HepG2 (cell line): ENCODE results near the gene USP36. TPM values are rescaled to one million over a fixed set of nuclear protein-coding genes. Genes with fewer than 3 reads are reported as not detected.

ENCODE experiments used
- ATAC-seq: fragments of 200-7000 bp; cut with Tn5 transposase; 3 replicates; pipeline ENCODE4 v1.9.1; 2020; ENCODE audit warnings: mild to moderate bottlenecking, moderate library complexity
- BruUV-seq: library from RNA; stranded (reverse); fragments of 400-500 nt; replicated peaks from 2 replicates; lab custom pipeline; 2021; lab: Mats Ljungman, UMichigan
- CTCF ChIA-PET: fragments of 300-600 bp; formaldehyde crosslinking; extraction: SDS; loops from one replicate; lab custom pipeline; 2021; ENCODE audit warnings: low total read pairs, inconsistent platforms, low intra/inter-chr PET ratio; lab: Yijun Ruan, JAX
- POLR2A ChIA-PET: fragments of 350-600 bp; sonication (Branson Sonifier 250); formaldehyde crosslinking; loops from one replicate; lab custom pipeline; 2020; ENCODE audit warnings: antibody characterized with exemption, inconsistent platforms; lab: Yijun Ruan, JAX
- DNase-seq: peaks from one replicate; pipeline ENCODE4 v3.0.0-alpha.2; 2015; ENCODE audit warnings: low spot score
- FAIRE-seq: peaks from 3 replicates; lab custom pipeline; 2011; peaks lifted over from hg19 to GRCh38; lab: Jason Lieb, UNC
- H2AFZ ChIP-seq: one replicate; pipeline ENCODE4 v1.6.1; 2011; ENCODE audit warnings: low read length, inconsistent platforms
- H3K27ac ChIP-seq: fragments of 300-600 bp; 3 replicates; pipeline ENCODE4 v1.8.0; 2011; ENCODE audit warnings: mixed run types, mild to moderate bottlenecking, mixed read lengths, low read length, inconsistent platforms; ENCODE audit not compliant: insufficient read depth; ENCODE audit errors: extremely low read length
- H3K27me3 ChIP-seq, 2 experiments: fragments of 200-600 bp in 1 of 2; 2 replicates in 1 of 2; 3 replicates in 1 of 2; pipeline versions ENCODE4 v1.6.0 to v1.8.0; 2011; ENCODE audit warnings: low read length in 2 of 2, mild to moderate bottlenecking in 2 of 2, moderate library complexity in 2 of 2, inconsistent platforms in 1 of 2; ENCODE audit not compliant: insufficient read depth in 2 of 2, control insufficient read depth in 1 of 2
- H3K36me3 ChIP-seq, 2 experiments: fragments of 200-600 bp in 1 of 2; replicated peaks in 1 of 2; 2 replicates in 1 of 2; 3 replicates in 1 of 2; pipeline versions ENCODE4 v1.5.1 to v1.8.0; 2011; ENCODE audit warnings: low read length in 2 of 2, inconsistent platforms in 1 of 2; ENCODE audit not compliant: insufficient read depth in 2 of 2, control insufficient read depth in 1 of 2
- H3K4me1 ChIP-seq: 2 replicates; pipeline ENCODE4 v1.5.1; 2012; ENCODE audit warnings: low read length, inconsistent platforms; ENCODE audit not compliant: insufficient read depth
- H3K4me2 ChIP-seq: 2 replicates; pipeline ENCODE4 v1.6.0; 2011; ENCODE audit warnings: low read depth, low read length, inconsistent platforms
- H3K4me3 ChIP-seq, 3 experiments: fragments of 200-600 bp in 1 of 3; sonication (generic), shearing (Covaris generic) in 1 of 3; replicated peaks in 1 of 3; 2 replicates each; pipeline ENCODE4 v1.5.1; 2011 to 2016; ENCODE audit warnings: low read length in 3 of 3, inconsistent platforms in 2 of 3, low read depth in 2 of 3, mild to moderate bottlenecking in 2 of 3, control low read depth in 1 of 3, mixed read lengths in 1 of 3; ENCODE audit not compliant: insufficient read depth in 1 of 3
- H3K79me2 ChIP-seq: one replicate; pipeline ENCODE4 v1.6.1; 2011; ENCODE audit warnings: low read length, inconsistent platforms; ENCODE audit not compliant: insufficient read depth
- H3K9ac ChIP-seq: 2 replicates; pipeline ENCODE4 v1.6.0; 2011; ENCODE audit warnings: mild to moderate bottlenecking, low read depth, low read length, inconsistent platforms; ENCODE audit not compliant: insufficient read depth
- H3K9me3 ChIP-seq: 2 replicates; pipeline ENCODE4 v1.5.1; 2012; ENCODE audit warnings: mild to moderate bottlenecking, low read length
- H4K20me1 ChIP-seq: 2 replicates; pipeline ENCODE4 v1.6.0; 2011; ENCODE audit warnings: inconsistent platforms, mild to moderate bottlenecking, low read length, moderate library complexity; ENCODE audit not compliant: insufficient read depth
- CERS6 ChIP-seq: sonication (generic); formaldehyde crosslinking; IDR thresholded peaks from 2 replicates; pipeline ENCODE4 v1.5.0; 2020; ENCODE audit warnings: missing genetic modification reagents
- E2F2 ChIP-seq: sonication (generic); formaldehyde crosslinking; IDR thresholded peaks from 2 replicates; pipeline ENCODE4 v1.4.0; 2020; ENCODE audit warnings: missing genetic modification reagents, borderline replicate concordance
- HMG20A ChIP-seq: IDR thresholded peaks from 2 replicates; pipeline ENCODE4 v1.6.1; 2016; ENCODE audit warnings: borderline replicate concordance
- KAT8 ChIP-seq: IDR thresholded peaks from 2 replicates; pipeline ENCODE4 v1.6.1; 2016; ENCODE audit warnings: missing genetic modification reagents, missing compliant biosample characterization
- NFYC ChIP-seq: IDR thresholded peaks from 2 replicates; pipeline ENCODE4 v1.6.1; 2016; ENCODE audit warnings: missing genetic modification reagents, missing compliant biosample characterization
- NRL ChIP-seq: sonication (generic); formaldehyde crosslinking; IDR thresholded peaks from 2 replicates; pipeline ENCODE4 v1.5.0; 2020; ENCODE audit warnings: missing genetic modification reagents, mild to moderate bottlenecking, moderate library complexity, borderline replicate concordance
- SMAD1 ChIP-seq: sonication (generic); formaldehyde crosslinking; IDR thresholded peaks from 2 replicates; pipeline ENCODE4 v1.4.0; 2020; ENCODE audit warnings: missing genetic modification reagents, low read depth, mild to moderate bottlenecking, borderline replicate concordance
- SRSF9 ChIP-seq: fragments of 200-400 bp; formaldehyde crosslinking; IDR thresholded peaks from 2 replicates; pipeline ENCODE4 v1.6.1; 2018; ENCODE audit warnings: borderline replicate concordance, mild to moderate bottlenecking, low read depth, low read length; ENCODE audit not compliant: insufficient read depth, poor library complexity, severe bottlenecking
- XRCC5 ChIP-seq: fragments of 200-400 bp; formaldehyde crosslinking; optimal IDR thresholded peaks from 2 replicates; pipeline ENCODE3; 2017; ENCODE audit warnings: mild to moderate bottlenecking, low read length
- ZNF17 ChIP-seq: sonication (generic); formaldehyde crosslinking; IDR thresholded peaks from 2 replicates; pipeline ENCODE4 v1.5.0; 2020; ENCODE audit warnings: mild to moderate bottlenecking, missing genetic modification reagents
- ZNF256 ChIP-seq: sonication (generic); formaldehyde crosslinking; conservative IDR thresholded peaks from 2 replicates; pipeline ENCODE4 v1.4.0; 2020; ENCODE audit warnings: missing genetic modification reagents
- ZNF484 ChIP-seq: sonication (generic); formaldehyde crosslinking; IDR thresholded peaks from 2 replicates; pipeline ENCODE4 v1.5.1; 2020; ENCODE audit warnings: mild to moderate bottlenecking, low read depth, missing genetic modification reagents, borderline replicate concordance
- ZNF496 ChIP-seq: sonication (generic); formaldehyde crosslinking; IDR thresholded peaks from 2 replicates; pipeline ENCODE4 v1.8.1; 2023; ENCODE audit warnings: mild to moderate bottlenecking, moderate library complexity, missing genetic modification reagents; ENCODE audit not compliant: insufficient replicate concordance
- ZNF547 ChIP-seq: sonication (generic); formaldehyde crosslinking; IDR thresholded peaks from 2 replicates; pipeline ENCODE4 v1.5.1; 2020; ENCODE audit warnings: mild to moderate bottlenecking, missing genetic modification reagents
- ZNF557 ChIP-seq: sonication (generic); formaldehyde crosslinking; IDR thresholded peaks from 2 replicates; pipeline ENCODE4 v1.4.0; 2020; ENCODE audit warnings: missing genetic modification reagents
- ZNF580 ChIP-seq: IDR thresholded peaks from 2 replicates; pipeline ENCODE4 v1.6.1; 2016; ENCODE audit warnings: low read depth, borderline replicate concordance
- WGBS: methylation state at CpG from one replicate; pipeline ENCODE4 v1.1.6; 2017; ENCODE audit warnings: low lambda C conversion rate; 5-methylcytosine and 5-hydroxymethylcytosine counted together
- in situ Hi-C: cut with HindIII; loops from 2 replicates; pipeline ENCODE4 v1.10.0; 2017; ENCODE audit warnings: low pct_unique_long_range_greater_than_20kb; ENCODE audit not compliant: extremely low pct_ligation_motif_present
- intact Hi-C: fragments of 100-400 bp; cut with micrococcal nuclease; formaldehyde crosslinking; loops from one replicate; pipeline ENCODE4 v1.10.0; 2022; ENCODE audit not compliant: unreplicated experiment
- polyA plus RNA-seq, 8 experiments: library from polyadenylated mRNA; depleted of rRNA in 3 of 8; stranded (reverse) in 7 of 8; unstranded in 1 of 8; fragments of >200 nt; fragmentation: Illumina TruSeq in 4 of 8; extraction: Trizol in 4 of 8; gene quantifications; 2 replicates each; pipeline versions ENCODE4 v1.2.1 to v1.2.3, GENCODE V29; 2011 to 2016; ENCODE audit warnings: low read depth in 4 of 8, missing spikeins in 1 of 8, mixed read lengths in 1 of 8; ENCODE audit not compliant: insufficient read depth in 1 of 8
- total RNA-seq, 5 experiments: library from RNA; depleted of rRNA; stranded (reverse); fragments of >200 nt; fragmentation: Illumina TruSeq; extraction: Trizol; gene quantifications; 2 replicates each; pipeline ENCODE4 v1.2.3, GENCODE V29; 2016; ENCODE audit warnings: low read depth in 1 of 5
- TF ChIP-seq, protein P1 (sequence below): sonication (generic); formaldehyde crosslinking; IDR thresholded peaks from 2 replicates; pipeline ENCODE4 v1.8.1; 2022; ENCODE audit warnings: mild to moderate bottlenecking, missing genetic modification reagents

Gene USP36
- total and polyA plus RNA-seq, 2 of the 13 experiments (the other 11 are each of a cell fraction or from before 2014, with no cell fraction given) = 29.6 to 45.9 TPM

DNA sequence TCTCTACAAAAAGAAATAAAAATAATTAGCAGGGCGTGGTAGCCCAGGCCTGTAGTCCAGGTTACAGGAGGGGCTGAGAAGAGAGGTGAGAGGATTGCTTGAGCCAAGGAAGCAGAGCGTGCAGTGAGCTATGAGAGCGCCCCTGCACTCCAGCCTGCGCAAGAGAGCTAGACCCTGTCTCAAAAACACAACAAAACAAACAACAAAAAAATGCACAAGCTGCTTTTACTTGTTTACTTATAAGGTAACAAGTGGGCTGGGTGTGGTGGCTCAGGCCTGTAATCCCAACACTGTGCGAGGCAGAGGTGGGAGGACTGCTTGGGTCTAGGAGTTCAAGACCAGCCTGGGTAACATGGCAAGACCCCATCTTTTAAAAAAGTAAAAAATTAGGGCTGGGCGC is 60.3 kb downstream of the USP36 start (continued):
- TF ChIP-seq E2F2 (CRISPR knock-in tag) = no peak
- no peak for TF ChIP-seq SMAD1 (CRISPR knock-in tag)

GRCh38 chr17:78779850-78780249 is 60.8 kb downstream of the USP36 start:
- Histone ChIP-seq H3K9me3 (no peaks in the 10 kb centered on the region), H3K27ac (peak overlapping the region; percentile 43), H3K79me2 (peaks cover 53% of the 10 kb centered on the region), H3K4me3 (peak overlapping the region in 1 of 3 experiments; percentile 98; a peak in 2 of 6 replicates), H3K36me3 (no peaks in the 10 kb centered on the region), H2AFZ (no peak overlapping the region), H3K4me2 (peak overlapping the region; percentile 81), H4K20me1 (peaks cover 20% of the 10 kb centered on the region), H3K9ac (peak overlapping the region; percentile 8; the same call in 1 of the 2 replicates), H3K4me1 (peaks cover 53% of the 10 kb centered on the region), H3K27me3 (no peaks in the 10 kb centered on the region; a peak in 1 of 5 replicates)
- BruUV-seq = no TSS peak
- ChIA-PET POLR2A (interaction anchor here (0.9 kb wide), 1 partner anchor 33 kb away, joined by 3 read pairs; no protein-coding TSS in a partner anchor), CTCF (no interaction called here)
- no peak for DNase-seq
- WGBS = 59% methylated on average over 3 of the region's 3 CpGs
- no peak for ATAC-seq
- FAIRE-seq = no peak
- in situ Hi-C loops (no loop called here), intact Hi-C loops (loop anchor here (5.0 kb wide), 1 partner anchor 33 kb away; no protein-coding TSS in a partner anchor)
- TF ChIP-seq ZNF547 (no peak), ZNF496 (no peak), KAT8 (0 out of 2 replicates have a peak, but pooled peaks have one; percentile 9), SRSF9 (no peak), CERS6 (CRISPR knock-in tag) (no peak), NRL (CRISPR knock-in tag) (no peak), ZNF484 (CRISPR knock-in tag) (no peak), HMG20A (CRISPR knock-in tag) (0 out of 2 replicates have a peak, but pooled peaks have one; percentile 2), ZNF17 (CRISPR knock-in tag) (no peak), NFYC (CRISPR knock-in tag) (no peak), ZNF256 (CRISPR knock-in tag) (no peak), ZNF580 (0 out of 2 replicates have a peak, but pooled peaks have one; percentile 16), ZNF557 (CRISPR knock-in tag) (no peak), XRCC5 (no peak)
- TF ChIP-seq, protein P1, sequence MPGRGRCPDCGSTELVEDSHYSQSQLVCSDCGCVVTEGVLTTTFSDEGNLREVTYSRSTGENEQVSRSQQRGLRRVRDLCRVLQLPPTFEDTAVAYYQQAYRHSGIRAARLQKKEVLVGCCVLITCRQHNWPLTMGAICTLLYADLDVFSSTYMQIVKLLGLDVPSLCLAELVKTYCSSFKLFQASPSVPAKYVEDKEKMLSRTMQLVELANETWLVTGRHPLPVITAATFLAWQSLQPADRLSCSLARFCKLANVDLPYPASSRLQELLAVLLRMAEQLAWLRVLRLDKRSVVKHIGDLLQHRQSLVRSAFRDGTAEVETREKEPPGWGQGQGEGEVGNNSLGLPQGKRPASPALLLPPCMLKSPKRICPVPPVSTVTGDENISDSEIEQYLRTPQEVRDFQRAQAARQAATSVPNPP (CRISPR knock-in tag) = no peak
